ENCODE data around the gene AS3MT. TPM values are rescaled to one million over a fixed set of nuclear protein-coding genes. Genes with fewer than 3 reads are reported as not detected.

The AS3MT gene
- total RNA-seq, 2 experiments from 2014 or later: 1.1 to 1.3 TPM

- DNase-seq (no peak), ATAC-seq (ENCODE audit: low read depth) (no peak)
- POLR2A ChIA-PET: no interaction called here
- H3K9me3 Mint-ChIP-seq: no peaks in the 10 kb centered on the region
- no peaks in the 10 kb centered on the region for H3K27me3 Mint-ChIP-seq
- no peak overlapping the region for H3K4me3 Mint-ChIP-seq
- H3K36me3 Mint-ChIP-seq: no peaks in the 10 kb centered on the region
- peaks cover 3% of the 10 kb centered on the region for H3K4me1 Mint-ChIP-seq
- H3K27ac Mint-ChIP-seq: no peak overlapping the region
Observed at GRCh38 chr10:102941401-102941800, 72.1 kb downstream of the AS3MT start.

GRCh38 chr10:102945449-102945848 is 76.2 kb downstream of the AS3MT start:
- Mint-ChIP-seq H3K36me3 (no peaks in the 10 kb centered on the region), H3K27me3 (no peaks in the 10 kb centered on the region), H3K9me3 (no peaks in the 10 kb centered on the region), H3K4me1 (no peaks in the 10 kb centered on the region), H3K27ac (no peak overlapping the region), H3K4me3 (no peak overlapping the region)
- DNase-seq (no peak), ATAC-seq (ENCODE audit: low read depth) (no peak)
- POLR2A ChIA-PET: interaction anchor here (0.5 kb wide), 1 partner anchor 11 kb away, joined by 6 read pairs; no protein-coding TSS in a partner anchor

GRCh38 chr10:102945962-102946361 is 76.7 kb downstream of the AS3MT start:
- Mint-ChIP-seq H3K36me3 (no peaks in the 10 kb centered on the region), H3K4me1 (no peaks in the 10 kb centered on the region), H3K4me3 (no peak overlapping the region), H3K27me3 (no peaks in the 10 kb centered on the region), H3K27ac (no peak overlapping the region), H3K9me3 (no peaks in the 10 kb centered on the region)
- no peak for ATAC-seq (ENCODE audit: low read depth)
- POLR2A ChIA-PET: interaction anchor here (0.5 kb wide), 1 partner anchor 11 kb away, joined by 6 read pairs; no protein-coding TSS in a partner anchor
- DNase-seq: no peak

GRCh38 chr10:102946992-102947391 is 77.7 kb downstream of the AS3MT start:
- Mint-ChIP-seq H3K4me3 (no peak overlapping the region), H3K4me1 (no peaks in the 10 kb centered on the region), H3K27me3 (no peaks in the 10 kb centered on the region), H3K36me3 (no peaks in the 10 kb centered on the region), H3K27ac (no peak overlapping the region), H3K9me3 (no peaks in the 10 kb centered on the region)
- DNase-seq (no peak), ATAC-seq (ENCODE audit: low read depth) (no peak)
- POLR2A ChIA-PET: no interaction called here

GRCh38 chr10:102948176-102948575 is 78.9 kb downstream of the AS3MT start:
- Mint-ChIP-seq H3K36me3 (no peaks in the 10 kb centered on the region), H3K4me1 (peaks cover 1% of the 10 kb centered on the region), H3K9me3 (no peaks in the 10 kb centered on the region), H3K4me3 (no peak overlapping the region), H3K27me3 (no peaks in the 10 kb centered on the region), H3K27ac (no peak overlapping the region)
- DNase-seq: no peak
- no peak for ATAC-seq (ENCODE audit: low read depth)
- POLR2A ChIA-PET: no interaction called here

- POLR2A ChIA-PET: no interaction called here
- H3K27ac Mint-ChIP-seq: no peak overlapping the region
- ATAC-seq (ENCODE audit: low read depth) (no peak), DNase-seq (no peak)
- H3K4me1 Mint-ChIP-seq: peaks cover 1% of the 10 kb centered on the region
- no peaks in the 10 kb centered on the region for H3K36me3 Mint-ChIP-seq
- H3K4me3 Mint-ChIP-seq: no peak overlapping the region
- no peaks in the 10 kb centered on the region for H3K27me3 Mint-ChIP-seq
- H3K9me3 Mint-ChIP-seq: no peaks in the 10 kb centered on the region
Observed at GRCh38 chr10:102948786-102949185, 79.5 kb downstream of the AS3MT start.

- Mint-ChIP-seq H3K4me1 (peaks cover 1% of the 10 kb centered on the region), H3K36me3 (no peaks in the 10 kb centered on the region), H3K27ac (no peak overlapping the region), H3K27me3 (no peaks in the 10 kb centered on the region), H3K9me3 (no peaks in the 10 kb centered on the region), H3K4me3 (no peak overlapping the region)
- DNase-seq (no peak), ATAC-seq (ENCODE audit: low read depth) (no peak)
- POLR2A ChIA-PET: interaction anchor here (0.6 kb wide), 1 partner anchor 25 kb away, joined by 5 read pairs; no protein-coding TSS in a partner anchor
Observed at GRCh38 chr10:102949916-102950315, 80.6 kb downstream of the AS3MT start.

- no peak overlapping the region for H3K4me3 Mint-ChIP-seq
- POLR2A ChIA-PET: no interaction called here
- H3K4me1 Mint-ChIP-seq: peaks cover 1% of the 10 kb centered on the region
- no peaks in the 10 kb centered on the region for H3K36me3 Mint-ChIP-seq
- no peak overlapping the region for H3K27ac Mint-ChIP-seq
- H3K9me3 Mint-ChIP-seq: no peaks in the 10 kb centered on the region
- ATAC-seq (ENCODE audit: low read depth) (no peak), DNase-seq (no peak)
- H3K27me3 Mint-ChIP-seq: no peaks in the 10 kb centered on the region
Observed at GRCh38 chr10:102951316-102951715, 82.0 kb downstream of the AS3MT start.

Other genes with a start within 250 kb of the AS3MT start
- gene TRIM8, start 225.0 kb upstream of the AS3MT start, total RNA-seq: 10 to 100 TPM; 54.7 to 55.1 TPM
- 1 to 10 TPM; 4.6 TPM for gene ARL3, start 155.1 kb upstream of the AS3MT start, total RNA-seq
- 10 to 100 TPM; 19.4 to 21.1 TPM for gene SFXN2, start 154.8 kb upstream of the AS3MT start, total RNA-seq
- gene WBP1L, start 125.5 kb upstream of the AS3MT start, total RNA-seq: 10 to 100 TPM; 31.0 to 31.4 TPM
- gene CYP17A1, start 32.1 kb upstream of the AS3MT start, total RNA-seq: not detected
- gene BORCS7, start 15.2 kb upstream of the AS3MT start, total RNA-seq: 10 to 100 TPM; 11.2 to 12.6 TPM
- 10 to 100 TPM; 10.9 to 12.3 TPM for gene CNNM2, start 48.8 kb downstream of the AS3MT start, total RNA-seq

Data from activated naive CD8-positive, alpha-beta T cell treated with anti-CD3 and anti-CD28 coated beads, Interleukin-2, amount 10 ng/mL, durations not matched to agents 7 days and 5 days (primary cell).